K562 (cell line): ENCODE measurements around the gene GBX1. TPM values are rescaled to one million over a fixed set of nuclear protein-coding genes. Genes with fewer than 3 reads are reported as not detected.
A peak's percentile ranks its signal among the peaks of the same experiment; 100 is the strongest.

Source experiments
- ATAC-seq: fragments of 200-7000 bp; cut with Tn5 transposase; 3 replicates; pipeline ENCODE4 v1.9.1; 2020; ENCODE audit warnings: moderate library complexity
- BruUV-seq: library from RNA; stranded (reverse); fragments of 400-500 nt; replicated peaks from 2 replicates; lab custom pipeline; 2021; lab: Mats Ljungman, UMichigan
- CTCF ChIA-PET: fragments of 300-600 bp; formaldehyde crosslinking; extraction: SDS; loops from one replicate; lab custom pipeline; 2021; ENCODE audit warnings: low intra/inter-chr PET ratio; lab: Yijun Ruan, JAX
- POLR2A ChIA-PET: fragments of 300-600, 350-650 bp; sonication (Branson Sonifier 250); formaldehyde crosslinking; extraction: SDS; loops from one replicate; lab custom pipeline; 2021; ENCODE audit warnings: antibody characterized with exemption, inconsistent platforms; lab: Yijun Ruan, JAX
- DNase-seq, 4 experiments: peaks; one replicate each; pipeline versions ENCODE4 v3.0.0 to v3.0.0-alpha.2; 2011 to 2018; ENCODE audit warnings: low spot score in 3 of 4, mixed read lengths in 3 of 4; ENCODE audit errors: extremely low read depth in 1 of 4
- FAIRE-seq: peaks from 2 replicates; lab custom pipeline; 2011; peaks lifted over from hg19 to GRCh38; lab: Jason Lieb, UNC
- H2AFZ ChIP-seq: 2 replicates; pipeline ENCODE4 v1.6.0; 2011; ENCODE audit warnings: low read depth, low read length, control low read depth, inconsistent platforms
- H3K27ac ChIP-seq: fragments of 200-600 bp; 3 replicates; pipeline ENCODE4 v1.8.0; 2011; ENCODE audit warnings: low read depth, mild to moderate bottlenecking, control low read depth, inconsistent platforms, low read length, moderate library complexity, mixed read lengths; ENCODE audit errors: extremely low read depth
- H3K27me3 ChIP-seq, 2 experiments: fragments of 300-600 bp in 1 of 2; 2 replicates in 1 of 2; 3 replicates in 1 of 2; pipeline versions ENCODE4 v1.6.0 to v1.8.0; 2011; ENCODE audit warnings: inconsistent platforms in 2 of 2, low read length in 2 of 2, mild to moderate bottlenecking in 1 of 2, mixed read lengths in 1 of 2, moderate library complexity in 1 of 2; ENCODE audit not compliant: control insufficient read depth in 2 of 2, insufficient read depth in 2 of 2
- H3K36me3 ChIP-seq: fragments of 300-600 bp; 3 replicates; pipeline ENCODE4 v1.8.0; 2011; ENCODE audit warnings: mild to moderate bottlenecking, low read length, inconsistent platforms; ENCODE audit not compliant: control insufficient read depth, insufficient read depth
- H3K4me1 ChIP-seq, 2 experiments: fragments of 200-600 bp in 1 of 2; replicated peaks in 1 of 2; 2 replicates in 1 of 2; 3 replicates in 1 of 2; pipeline versions ENCODE4 v1.5.1 to v1.8.0; 2011; ENCODE audit warnings: inconsistent platforms in 2 of 2, low read length in 2 of 2, mild to moderate bottlenecking in 1 of 2, mixed read lengths in 1 of 2, moderate library complexity in 1 of 2; ENCODE audit not compliant: control insufficient read depth in 2 of 2, insufficient read depth in 2 of 2
- H3K4me2 ChIP-seq: 2 replicates; pipeline ENCODE4 v1.6.1; 2011; ENCODE audit warnings: low read length, control low read depth, inconsistent platforms, mixed read lengths; ENCODE audit not compliant: insufficient read depth
- H3K4me3 ChIP-seq: fragments of 200-600 bp; sonication (generic), shearing (Covaris generic); 2 replicates; pipeline ENCODE4 v1.5.1; 2016; ENCODE audit warnings: control low read depth, inconsistent platforms
- H3K79me2 ChIP-seq: fragments of 200-600 bp; 3 replicates; pipeline ENCODE4 v1.8.0; 2011; ENCODE audit warnings: low read length, inconsistent platforms; ENCODE audit not compliant: control insufficient read depth, insufficient read depth
- H3K9ac ChIP-seq, 2 experiments: 2 replicates each; pipeline versions ENCODE4 v1.6.0 to v1.6.1; 2011; ENCODE audit warnings: low read depth in 2 of 2, low read length in 2 of 2, control low read depth in 1 of 2, inconsistent platforms in 1 of 2, mild to moderate bottlenecking in 1 of 2, mixed read lengths in 1 of 2; ENCODE audit not compliant: insufficient read depth in 1 of 2
- H3K9me1 ChIP-seq: one replicate; pipeline ENCODE4 v1.6.0; 2011; ENCODE audit warnings: inconsistent platforms, mild to moderate bottlenecking, low read length, moderate library complexity; ENCODE audit not compliant: control insufficient read depth, insufficient read depth
- H3K9me3 ChIP-seq: replicated peaks from 2 replicates; pipeline ENCODE4 v1.5.1; 2011; ENCODE audit warnings: low read depth, low read length, inconsistent platforms; ENCODE audit not compliant: control insufficient read depth, insufficient read depth
- H4K20me1 ChIP-seq: replicated peaks from 2 replicates; pipeline ENCODE4 v1.6.1; 2011; ENCODE audit warnings: low read length, inconsistent platforms, mixed read lengths; ENCODE audit not compliant: control insufficient read depth, insufficient read depth
- ATF3 ChIP-seq, 2 experiments: fragments of 450-650 bp in 1 of 2; sonication (generic) in 1 of 2; formaldehyde crosslinking in 1 of 2; IDR thresholded peaks in 1 of 2; conservative IDR thresholded peaks in 1 of 2; 2 replicates each; pipeline versions ENCODE4 v1.6.1 to v1.8.1; 2016 to 2023; ENCODE audit warnings: mild to moderate bottlenecking in 2 of 2, moderate library complexity in 2 of 2, inconsistent platforms in 1 of 2, missing genetic modification reagents in 1 of 2
- CREB3 ChIP-seq: fragments of 450-650 bp; conservative IDR thresholded peaks from 2 replicates; pipeline ENCODE4 v1.6.1; 2016; ENCODE audit warnings: missing genetic modification characterization, low read depth, mild to moderate bottlenecking, missing compliant biosample characterization, moderate library complexity
- E2F6 ChIP-seq, 2 experiments: IDR thresholded peaks; 2 replicates each; pipeline ENCODE4 v1.6.1; 2011; ENCODE audit warnings: borderline replicate concordance in 1 of 2, control low read depth in 1 of 2, low read depth in 1 of 2, low read length in 1 of 2, mild to moderate bottlenecking in 1 of 2, mixed read lengths in 1 of 2, moderate library complexity in 1 of 2; ENCODE audit not compliant: insufficient read depth in 1 of 2, insufficient read length in 1 of 2, poor library complexity in 1 of 2, severe bottlenecking in 1 of 2; ENCODE audit errors: extremely low read depth in 1 of 2
- NKRF ChIP-seq: fragments of 450-650 bp; IDR thresholded peaks from 2 replicates; pipeline ENCODE4 v1.6.1; 2016; ENCODE audit warnings: borderline replicate concordance
- OTX1 ChIP-seq: fragments of 450-650 bp; formaldehyde crosslinking; IDR thresholded peaks from 2 replicates; pipeline ENCODE4 v1.4.0; 2022; ENCODE audit warnings: mild to moderate bottlenecking
- RFX5 ChIP-seq: IDR thresholded peaks from 2 replicates; pipeline ENCODE4 v1.6.1; 2011; ENCODE audit warnings: low read depth, mild to moderate bottlenecking, improper control_type of control experiment, low read length
- SAP30 ChIP-seq: fragments of 200-600 bp; sonication (generic); IDR thresholded peaks from 2 replicates; pipeline ENCODE4 v1.6.1; 2012; ENCODE audit warnings: borderline replicate concordance, low read depth, mild to moderate bottlenecking, moderate library complexity, low read length, control low read depth, inconsistent platforms; ENCODE audit not compliant: insufficient read depth, poor library complexity, severe bottlenecking
- XRCC3 ChIP-seq: fragments of 450-650 bp; IDR thresholded peaks from 2 replicates; pipeline ENCODE4 v1.6.1; 2017; ENCODE audit warnings: mild to moderate bottlenecking, moderate library complexity
- ZNF175 ChIP-seq: fragments of 200-800 bp; sonication (Bioruptor generic); IDR thresholded peaks from 2 replicates; pipeline ENCODE4 v1.6.1; 2016; ENCODE audit warnings: low read depth, mild to moderate bottlenecking, missing genetic modification characterization, missing compliant biosample characterization
- ZNF589 ChIP-seq: fragments of 200-800 bp; sonication (Bioruptor generic); IDR thresholded peaks from 2 replicates; pipeline ENCODE4 v1.6.1; 2016; ENCODE audit warnings: low read depth, missing genetic modification characterization, missing compliant biosample characterization
- ZSCAN29 ChIP-seq: fragments of 450-650 bp; IDR thresholded peaks from 2 replicates; pipeline ENCODE4 v1.6.1; 2017
- WGBS: fragments of 100-300 bp; shearing (Covaris generic); methylation state at CpG from one replicate; pipeline ENCODE4 v1.1.6; 2016; ENCODE audit warnings: low coverage, mixed read lengths; ENCODE audit not compliant: insufficient coverage; ENCODE audit errors: missing lambda C conversion rate; 5-methylcytosine and 5-hydroxymethylcytosine counted together
- in situ Hi-C: fragments of 300-500 bp; cut with MboI; formaldehyde crosslinking; loops from 4 replicates; pipeline ENCODE4 v1.15.0; 2018; ENCODE audit warnings: inconsistent platforms, mixed read lengths
- intact Hi-C: fragments of 100-400 bp; cut with micrococcal nuclease; formaldehyde crosslinking; loops from 2 replicates; pipeline ENCODE4 v1.14.2; 2022
- polyA plus RNA-seq, 8 experiments: library from polyadenylated mRNA; depleted of rRNA in 4 of 8; stranded (reverse) in 5 of 8; unstranded in 3 of 8; fragments of >200 nt; fragmentation: Nextera tagmentation in 2 of 8; fragmentation: Illumina TruSeq in 1 of 8; extraction: Ambion mirVana in 2 of 8; extraction: Trizol in 1 of 8; gene quantifications; 2 replicates each; pipeline versions ENCODE4 v1.2.1 to v1.2.3, GENCODE V29; 2011 to 2014; ENCODE audit warnings: inconsistent platforms in 1 of 8, missing spikeins in 1 of 8
- total RNA-seq, 7 experiments: library from RNA; depleted of rRNA in 6 of 7; stranded (reverse); fragments of >200 nt in 6 of 7; fragmentation: Illumina TruSeq in 2 of 7; extraction: Trizol in 2 of 7; gene quantifications; 2 replicates each; pipeline versions ENCODE4 v1.2.1 to v1.2.3, GENCODE V29; 2011 to 2021; ENCODE audit warnings: low replicate concordance in 1 of 7

GBX1 gene
- total and polyA plus RNA-seq, 9 of the 15 experiments (the other 6 are each of a cell fraction or from before 2014, with no cell fraction given), result not detected

- intact Hi-C loops, result loop anchor here (5.0 to 10.0 kb wide), 3 partner anchors 160 to 210 kb away; no protein-coding TSS in a partner anchor
- TF ChIP-seq XRCC3 (no peak), CREB3 (tag) (no peak), ZNF589 (no peak), ATF3 (IDR thresholded peaks at IDR 0.05) (peak; percentile 38; the same call in 1 of the 2 replicates), ATF3 (CRISPR knock-in tag; conservative IDR thresholded peaks at IDR 0.05) (no peak), E2F6 (IDR thresholded peaks at IDR 0.05; ENCODE audit: borderline replicate concordance in 1 of 2, extremely low read depth in 1 of 2, insufficient read depth in 1 of 2, insufficient read length in 1 of 2, low read depth in 1 of 2, low read length in 1 of 2, poor library complexity in 1 of 2, severe bottlenecking in 1 of 2) (peak in 1 of 2 experiments; percentile 77), ZSCAN29 (no peak), OTX1 (CRISPR knock-in tag) (no peak), NKRF (no peak), ZNF175 (no peak), RFX5 (peak; percentile 93), SAP30 (no peak)
Measured at GRCh38 chr7:151174246-151175046, 7.0 kb upstream of the GBX1 start.

More at GRCh38 chr7:151174246-151175046, 7.0 kb upstream of the GBX1 start:
- Histone ChIP-seq H4K20me1 (peaks cover 6% of the 10 kb centered on the region; the same call in 1 of the 2 replicates), H3K27ac (no peak overlapping the region), H3K9me1 (peaks cover 3% of the 10 kb centered on the region), H3K4me2 (no peak overlapping the region), H2AFZ (no peak overlapping the region), H3K79me2 (no peaks in the 10 kb centered on the region), H3K4me1 (peaks cover 0 to 18% of the 10 kb centered on the region in 2 experiments; a peak in 1 of 5 replicates), H3K9me3 (no peaks in the 10 kb centered on the region; the same call in 1 of the 2 replicates), H3K9ac (no peak overlapping the region), H3K27me3 (peaks cover 29 to 52% of the 10 kb centered on the region in 2 experiments), H3K36me3 (no peaks in the 10 kb centered on the region), H3K4me3 (no peak overlapping the region)
- POLR2A ChIA-PET, result no interaction called here
- in situ Hi-C loops, result no loop called here
- DNase-seq, result no peak
- no peak for FAIRE-seq
- no peak for ATAC-seq
- CTCF ChIA-PET, result interaction anchor here (0.7 kb wide), 1 partner anchor 14 kb away, joined by 3 read pairs; no protein-coding TSS in a partner anchor
- 77% methylated on average over 70 of the region's 77 CpGs for WGBS
- no TSS peak for BruUV-seq
